GM08714 (cell line): Measurements from ENCODE around the gene RIMBP2.
"Not testable (repeated sequence)": the region's sequence is repeated elsewhere in the genome, so short reads cannot be mapped to it uniquely, and the experiment has no call there.

Experiments used
- H3K4me3 ChIP-seq: fragments of 200-500 bp; sonication (Bioruptor generic); 2 replicates; pipeline ENCODE4 v1.5.1; 2014; ENCODE audit warnings: mild to moderate bottlenecking, low read length, inconsistent platforms
- ZNF274 ChIP-seq: IDR thresholded peaks from 2 replicates; pipeline ENCODE4 v1.6.1; 2012; ENCODE audit warnings: mild to moderate bottlenecking, low read depth, low read length

The RIMBP2 gene, protein sequence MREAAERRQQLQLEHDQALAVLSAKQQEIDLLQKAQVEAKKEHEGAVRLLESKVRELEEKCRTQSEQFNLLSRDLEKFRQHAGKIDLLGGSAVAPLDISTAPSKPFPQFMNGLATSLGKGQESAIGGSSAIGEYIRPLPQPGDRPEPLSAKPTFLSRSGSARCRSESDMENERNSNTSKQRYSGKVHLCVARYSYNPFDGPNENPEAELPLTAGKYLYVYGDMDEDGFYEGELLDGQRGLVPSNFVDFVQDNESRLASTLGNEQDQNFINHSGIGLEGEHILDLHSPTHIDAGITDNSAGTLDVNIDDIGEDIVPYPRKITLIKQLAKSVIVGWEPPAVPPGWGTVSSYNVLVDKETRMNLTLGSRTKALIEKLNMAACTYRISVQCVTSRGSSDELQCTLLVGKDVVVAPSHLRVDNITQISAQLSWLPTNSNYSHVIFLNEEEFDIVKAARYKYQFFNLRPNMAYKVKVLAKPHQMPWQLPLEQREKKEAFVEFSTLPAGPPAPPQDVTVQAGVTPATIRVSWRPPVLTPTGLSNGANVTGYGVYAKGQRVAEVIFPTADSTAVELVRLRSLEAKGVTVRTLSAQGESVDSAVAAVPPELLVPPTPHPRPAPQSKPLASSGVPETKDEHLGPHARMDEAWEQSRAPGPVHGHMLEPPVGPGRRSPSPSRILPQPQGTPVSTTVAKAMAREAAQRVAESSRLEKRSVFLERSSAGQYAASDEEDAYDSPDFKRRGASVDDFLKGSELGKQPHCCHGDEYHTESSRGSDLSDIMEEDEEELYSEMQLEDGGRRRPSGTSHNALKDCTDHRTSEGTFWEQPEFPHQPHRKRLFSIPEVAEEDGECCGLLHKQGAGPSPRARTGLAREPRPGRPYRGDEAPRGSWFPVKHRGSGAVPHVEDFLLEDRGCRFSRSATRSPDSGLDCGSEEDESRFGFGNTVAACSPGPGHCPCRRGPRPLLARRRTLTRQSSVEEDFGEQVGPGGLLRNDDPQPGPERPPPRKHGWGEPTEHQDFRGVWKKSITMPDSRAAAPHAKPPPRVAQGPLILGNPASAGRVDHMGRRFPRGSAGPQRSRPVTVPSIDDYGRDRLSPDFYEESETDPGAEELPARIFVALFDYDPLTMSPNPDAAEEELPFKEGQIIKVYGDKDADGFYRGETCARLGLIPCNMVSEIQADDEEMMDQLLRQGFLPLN (N-terminal part only)

DNA sequence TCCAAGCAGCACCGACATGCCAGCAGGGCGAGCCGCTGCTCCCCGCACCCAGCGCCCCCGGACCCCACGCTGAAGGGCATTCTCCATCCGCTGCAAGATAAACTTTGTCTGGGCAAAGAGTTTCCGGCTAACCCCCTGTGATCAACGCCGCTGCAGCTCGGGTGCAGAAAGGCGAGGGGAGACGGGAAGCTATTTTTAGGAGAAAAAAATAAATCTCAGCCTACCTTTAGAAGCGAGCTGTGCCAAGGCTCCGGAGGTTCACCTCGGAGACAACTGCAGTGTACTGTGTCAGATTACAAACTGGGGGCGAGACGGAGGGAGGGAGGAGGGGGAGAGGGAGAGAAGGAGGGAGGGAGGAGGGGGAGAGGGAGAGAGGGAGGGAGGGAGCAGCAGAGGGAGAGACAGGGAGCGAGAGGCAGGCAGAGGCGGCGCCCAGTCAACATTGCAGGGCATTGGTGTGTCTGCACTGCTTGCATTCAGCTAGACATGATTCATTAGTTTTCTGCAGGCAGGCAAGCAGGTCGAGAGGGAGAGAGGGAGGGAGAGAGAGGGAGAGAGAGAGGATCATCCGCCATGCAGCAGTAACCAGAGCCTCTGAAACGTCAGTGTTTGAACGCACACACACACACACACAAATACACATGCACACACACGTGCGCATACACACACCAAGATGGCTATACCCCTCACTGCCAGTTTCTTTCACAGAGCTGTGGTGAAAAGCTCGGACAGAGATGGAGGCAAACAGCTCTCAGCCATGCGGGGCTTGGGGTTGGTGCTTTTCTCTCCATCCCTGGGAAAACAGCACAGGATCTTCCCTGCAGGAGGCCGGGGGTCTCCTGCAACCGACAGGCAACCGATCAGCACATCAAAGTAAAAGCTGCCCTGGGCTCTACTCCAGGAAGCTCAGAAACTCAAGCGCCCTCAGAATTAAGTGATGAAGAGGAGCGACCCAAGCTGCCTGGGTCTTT is at the start of gene RIMBP2:
Gene RIMBP2, minus strand, starts transcription at position 302 of the 971 bp plus-strand sequence. CDS start 237,286 bp downstream, outside the sequence.
- H3K4me3 ChIP-seq = peak within 1 kb of the TSS; percentile 60; the same call in 1 of the 2 replicates
- no peak for TF ChIP-seq ZNF274

DNA sequence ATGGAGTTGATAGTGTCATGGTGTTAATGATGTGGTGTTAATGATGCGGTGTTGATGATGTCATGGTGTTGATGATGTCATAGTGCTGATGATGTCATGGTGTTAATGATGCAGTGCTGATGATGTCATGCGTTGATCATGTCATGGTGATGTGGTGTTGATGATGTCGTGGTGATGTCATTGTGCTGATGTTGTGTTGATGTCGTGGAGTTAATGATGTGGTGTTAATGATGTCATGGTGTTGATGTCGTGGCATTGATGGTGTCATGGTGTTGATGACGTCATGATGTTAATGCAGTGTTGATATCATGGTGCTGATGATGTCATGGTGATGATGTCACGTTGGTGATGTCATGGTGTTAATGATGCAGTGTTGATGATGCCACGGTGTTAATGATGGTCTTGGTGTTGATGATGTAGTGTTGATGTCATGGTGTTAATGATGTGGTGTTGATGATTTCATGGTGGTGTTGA is 49.1 kb upstream of the RIMBP2 start:
- TF ChIP-seq ZNF274 = no peak
- H3K4me3 ChIP-seq = no peak overlapping the region

DNA sequence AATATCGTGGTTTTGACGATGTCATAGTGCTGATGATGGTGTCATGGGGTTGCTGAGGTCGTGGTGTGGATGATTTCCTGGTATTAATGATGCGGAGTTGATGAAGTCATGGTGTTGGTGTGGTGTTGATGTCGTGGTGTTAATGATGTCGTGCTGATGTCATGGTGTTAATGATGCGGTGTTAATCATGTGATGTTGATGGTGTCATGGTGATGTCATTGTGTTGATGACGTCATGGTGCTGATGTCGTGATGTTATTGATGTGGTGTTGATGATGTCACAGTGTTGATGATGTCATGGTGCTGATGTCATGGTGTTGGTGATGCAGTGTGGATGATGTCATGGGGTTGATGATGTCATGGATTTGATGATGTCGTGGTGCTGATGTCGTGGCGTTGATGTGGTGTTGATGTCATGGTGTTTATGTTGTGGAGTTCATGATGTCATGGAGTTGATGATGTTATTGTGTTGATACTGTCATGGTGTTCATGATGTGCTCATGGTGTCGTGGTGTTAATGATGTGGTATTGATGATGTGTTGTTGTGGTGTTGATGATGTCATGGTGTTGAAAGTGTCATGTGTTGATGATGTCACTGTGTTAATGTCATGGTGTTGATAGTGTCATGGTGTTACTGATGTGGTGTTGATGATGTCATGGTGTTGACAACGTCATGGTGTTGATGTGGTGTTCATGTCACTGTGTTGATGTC is 48.5 kb upstream of the RIMBP2 start:
- no peak for TF ChIP-seq ZNF274
- no peak overlapping the region for H3K4me3 ChIP-seq

DNA sequence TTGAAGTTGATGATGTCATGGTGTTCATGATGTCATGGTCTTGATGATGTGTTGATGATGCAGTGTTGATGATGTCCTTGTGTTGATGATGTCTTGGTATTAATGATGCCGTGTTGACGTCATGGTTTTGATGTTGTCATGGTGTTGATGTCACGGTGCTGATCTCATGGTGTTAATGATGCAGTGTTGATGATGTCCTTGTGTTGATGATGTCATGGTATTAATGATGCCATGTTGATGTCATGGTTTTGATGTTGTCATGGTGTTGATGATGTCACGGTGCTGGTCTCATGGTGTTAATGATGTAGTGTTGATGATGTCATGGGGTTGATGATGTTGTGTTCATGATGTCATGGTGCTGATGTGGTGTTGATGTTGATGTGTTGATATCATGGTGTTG is 48.0 kb upstream of the RIMBP2 start:
- TF ChIP-seq ZNF274 = no peak
- H3K4me3 ChIP-seq = no peak overlapping the region

DNA sequence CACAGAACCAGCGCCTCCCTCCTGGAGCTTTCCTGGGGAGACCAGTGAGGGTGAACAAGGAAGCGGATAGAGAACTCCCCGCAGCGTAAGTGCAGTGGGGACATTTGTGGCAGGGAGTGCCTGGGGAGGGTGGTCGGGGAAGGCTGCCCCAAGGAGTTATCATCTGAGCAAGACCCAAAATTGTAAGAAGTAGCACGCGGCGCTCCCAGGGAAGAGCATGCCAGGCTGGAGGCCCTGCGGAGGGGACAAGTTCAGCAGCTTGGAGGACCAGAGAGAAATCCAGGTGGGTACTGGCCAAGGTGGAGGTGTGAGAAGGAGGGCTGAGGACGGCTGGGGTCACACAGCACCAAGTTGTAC is 46.2 kb upstream of the RIMBP2 start:
- H3K4me3 ChIP-seq = no peak overlapping the region

DNA sequence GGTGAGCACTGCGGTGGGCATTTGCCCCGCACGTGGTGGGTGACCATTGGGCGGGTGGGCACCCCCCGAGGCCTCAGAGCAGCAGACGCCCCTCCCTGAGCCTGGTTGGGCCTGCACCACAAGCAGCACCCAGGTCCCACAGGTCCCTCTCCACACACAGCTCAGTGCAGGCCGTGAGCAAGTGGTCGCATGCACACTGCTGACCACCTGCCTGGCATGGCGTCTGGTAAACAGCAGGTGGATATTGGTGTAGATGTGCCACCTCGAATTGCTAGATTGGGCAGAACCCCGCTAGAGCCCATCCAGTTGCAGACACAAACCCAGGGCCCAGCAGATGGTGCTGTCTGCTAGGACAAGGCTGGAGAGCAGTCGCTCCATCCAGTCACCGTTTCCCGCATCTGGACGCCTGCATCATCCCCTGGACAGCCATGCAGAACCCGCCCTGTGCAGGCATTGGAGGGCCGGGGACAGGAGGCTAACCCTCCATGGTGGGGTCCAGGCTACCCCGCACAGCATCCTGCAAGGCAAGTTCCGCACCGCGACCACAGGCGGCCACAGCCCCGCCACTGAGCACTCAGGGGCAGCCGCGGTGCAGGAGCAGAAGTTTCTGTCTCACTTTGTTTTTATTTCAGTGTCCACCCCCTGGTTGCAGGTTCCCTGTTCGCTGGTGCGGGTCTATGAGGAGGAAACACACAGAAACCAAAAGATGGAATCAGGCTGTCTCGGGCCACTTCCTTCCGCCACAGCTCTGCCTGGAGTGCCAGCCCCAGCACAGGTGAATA is 45.6 kb upstream of the RIMBP2 start:
- TF ChIP-seq ZNF274 = no peak
- H3K4me3 ChIP-seq = no peak overlapping the region

More for the DNA sequence above, 46.2 kb upstream of the RIMBP2 start:
- no peak for TF ChIP-seq ZNF274

DNA sequence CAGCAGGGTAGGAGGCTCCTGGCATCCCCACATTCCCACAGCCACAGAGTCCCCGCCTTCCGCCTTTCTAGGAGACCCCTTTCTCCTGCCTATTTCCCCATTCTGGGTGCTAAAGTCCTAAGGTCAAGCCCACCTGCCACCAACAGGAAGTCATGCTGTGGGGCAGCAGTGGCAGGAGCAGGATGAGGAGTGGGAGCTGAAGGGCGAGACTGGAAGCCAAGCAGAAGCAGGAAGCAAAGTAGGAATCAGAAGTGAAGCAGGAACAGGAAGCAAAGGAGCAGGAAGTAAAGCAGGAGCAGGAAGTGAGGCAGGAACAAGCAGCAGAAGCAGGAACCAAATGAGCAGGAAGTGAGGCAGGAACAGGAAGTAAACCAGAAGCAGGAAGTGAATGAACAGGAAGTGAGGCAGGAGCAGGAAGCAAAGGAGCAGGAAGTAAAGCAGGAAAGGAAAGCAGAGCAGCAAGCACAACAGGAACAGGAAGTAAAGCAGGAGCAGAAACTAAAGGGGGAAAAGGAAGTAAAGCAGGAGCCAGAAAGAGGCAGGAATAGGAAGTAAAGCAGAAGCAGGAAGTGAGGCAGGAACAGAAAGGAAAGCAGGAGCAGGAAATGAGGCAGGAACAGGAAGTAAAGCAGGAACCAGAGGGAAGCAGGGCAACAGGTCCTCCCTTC is 38.3 kb upstream of the RIMBP2 start:
- TF ChIP-seq ZNF274 = no peak

DNA sequence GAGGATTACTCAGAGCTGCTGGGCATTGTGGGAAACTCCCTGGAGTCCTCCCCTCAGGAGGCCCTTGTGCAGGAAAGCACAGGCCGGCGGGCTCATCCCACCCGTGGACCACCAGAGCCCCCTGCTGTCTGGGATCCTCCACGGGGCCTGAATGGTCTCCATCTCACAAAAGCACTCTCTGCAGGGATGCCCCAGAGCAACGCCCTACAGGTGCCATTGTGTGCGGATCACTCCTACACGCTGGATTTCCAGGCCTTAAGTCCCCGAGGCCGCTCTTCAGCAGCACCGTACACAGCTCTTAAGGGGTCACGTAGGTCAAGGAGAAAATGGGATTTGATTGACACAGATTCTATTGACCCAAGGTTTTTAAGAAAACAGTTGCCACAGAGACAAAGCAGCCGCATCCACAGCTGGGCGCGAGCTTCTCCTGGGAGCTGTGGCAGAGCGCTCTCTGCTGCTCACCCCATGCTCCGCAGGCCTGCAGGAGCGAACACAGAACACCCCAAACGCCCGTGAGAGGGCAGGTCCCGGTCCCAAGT is 36.7 kb upstream of the RIMBP2 start:
- H3K4me3 ChIP-seq = no peak overlapping the region
- no peak for TF ChIP-seq ZNF274

More for the DNA sequence above, 38.3 kb upstream of the RIMBP2 start:
- no peak overlapping the region for H3K4me3 ChIP-seq

DNA sequence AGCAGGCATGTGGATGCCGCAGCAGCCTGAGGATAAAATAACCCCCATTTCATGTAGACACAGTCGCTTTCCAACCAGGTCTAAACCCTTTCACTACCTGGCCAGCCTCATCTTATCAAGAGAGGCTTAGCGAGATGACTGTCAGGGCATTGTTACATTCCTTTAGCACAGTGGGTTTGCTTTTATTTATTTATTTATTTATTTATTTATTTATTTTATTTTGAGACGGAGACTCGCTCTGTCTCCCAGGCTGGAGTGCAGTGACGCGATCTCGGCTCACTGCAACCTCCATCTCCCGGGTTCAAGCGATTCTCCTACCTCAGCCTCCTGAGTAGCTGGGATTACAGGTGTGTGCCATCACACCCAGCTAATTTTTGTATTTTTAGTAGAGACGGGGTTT is 35.9 kb upstream of the RIMBP2 start:
- H3K4me3 ChIP-seq = not testable (repeated sequence)

DNA sequence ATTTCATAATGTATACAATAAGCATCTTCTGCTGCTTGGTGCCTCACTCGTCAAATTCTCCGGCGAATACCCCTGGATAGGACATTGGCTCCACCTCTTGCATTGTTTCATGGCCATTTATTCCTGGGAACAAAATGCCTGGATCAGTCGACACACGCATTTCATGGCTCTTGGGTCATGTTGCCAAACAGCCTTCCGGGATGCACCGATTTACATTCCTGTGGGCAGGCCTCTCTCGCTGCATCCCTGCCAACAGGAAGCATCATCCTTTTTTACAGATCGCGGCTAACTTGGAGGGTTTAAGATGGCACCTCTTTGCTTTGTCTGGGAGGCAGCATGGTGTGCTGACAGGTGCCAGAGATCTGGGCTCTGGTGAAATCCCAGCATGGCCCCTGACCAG is 32.7 kb upstream of the RIMBP2 start:
- no peak for TF ChIP-seq ZNF274

More for the DNA sequence above, 32.7 kb upstream of the RIMBP2 start:
- H3K4me3 ChIP-seq = no peak overlapping the region
